Bronchial epithelial cell (primary cell): ENCODE measurements around the gene RBX1. TPM values are rescaled to one million over a fixed set of nuclear protein-coding genes. Genes with fewer than 3 reads are reported as not detected.

Source experiments
- DNase-seq: peaks from one replicate; pipeline ENCODE4 v3.0.0-alpha.2; 2010; ENCODE audit warnings: low read depth
- FAIRE-seq: peaks from 2 replicates; lab custom pipeline; 2011; peaks lifted over from hg19 to GRCh38; lab: Jason Lieb, UNC
- H3K27me3 ChIP-seq: 2 replicates; pipeline ENCODE4 v1.5.1; 2011; ENCODE audit warnings: low read length; ENCODE audit not compliant: control insufficient read depth, insufficient read depth
- H3K36me3 ChIP-seq: 2 replicates; pipeline ENCODE4 v1.5.1; 2011; ENCODE audit warnings: low read length; ENCODE audit not compliant: control insufficient read depth, insufficient read depth
- H3K4me3 ChIP-seq: 2 replicates; pipeline ENCODE4 v1.5.1; 2011; ENCODE audit warnings: mild to moderate bottlenecking, low read depth, low read length, control low read depth
- CTCF ChIP-seq: IDR thresholded peaks from 2 replicates; pipeline ENCODE4 v1.5.1; 2011; ENCODE audit warnings: mild to moderate bottlenecking, moderate library complexity, low read length, control low read depth, inconsistent platforms; ENCODE audit not compliant: insufficient read depth, severe bottlenecking
- total RNA-seq: library from RNA; depleted of rRNA; stranded (reverse); fragments of >200 nt; gene quantifications from 2 replicates; pipeline ENCODE4 v1.2.1, GENCODE V29; 2014

Gene RBX1
- total RNA-seq, 1 donor from 2014 or later = 35.8 TPM

GRCh38 chr22:40920526-40920925 is 30.7 kb upstream of the RBX1 start:
- DNase-seq = no peak
- no peak overlapping the region for H3K4me3 ChIP-seq
- no peak for TF ChIP-seq CTCF
- no peaks in the 10 kb centered on the region for H3K27me3 ChIP-seq
- H3K36me3 ChIP-seq = peaks cover 10% of the 10 kb centered on the region
- FAIRE-seq = no peak

- DNase-seq = peak; percentile 65
- Histone ChIP-seq H3K4me3 (no peak overlapping the region), H3K36me3 (peaks cover 9% of the 10 kb centered on the region), H3K27me3 (no peaks in the 10 kb centered on the region)
- FAIRE-seq = no peak
- TF ChIP-seq CTCF = peak; percentile 54
Observed at GRCh38 chr22:40922484-40923303, 28.5 kb upstream of the RBX1 start.

- no peak overlapping the region for H3K4me3 ChIP-seq
- H3K36me3 ChIP-seq = peaks cover 5% of the 10 kb centered on the region
- no peak for FAIRE-seq
- no peak for TF ChIP-seq CTCF
- H3K27me3 ChIP-seq = no peaks in the 10 kb centered on the region
- DNase-seq = no peak
Observed at GRCh38 chr22:40928657-40929056, 22.5 kb upstream of the RBX1 start.

GRCh38 chr22:40932396-40932795 is 18.8 kb upstream of the RBX1 start:
- FAIRE-seq (no peak), DNase-seq (no peak)
- Histone ChIP-seq H3K36me3 (no peaks in the 10 kb centered on the region), H3K4me3 (no peak overlapping the region), H3K27me3 (no peaks in the 10 kb centered on the region)
- TF ChIP-seq CTCF = no peak

GRCh38 chr22:40939202-40939601 is 12.0 kb upstream of the RBX1 start:
- Histone ChIP-seq H3K27me3 (no peaks in the 10 kb centered on the region), H3K36me3 (no peaks in the 10 kb centered on the region), H3K4me3 (no peak overlapping the region)
- FAIRE-seq = no peak
- no peak for TF ChIP-seq CTCF
- peak; percentile 22 for DNase-seq
